Neural cell (in vitro differentiated cells): Measurements from ENCODE around the gene UROC1. TPM values are rescaled to one million over a fixed set of nuclear protein-coding genes. Genes with fewer than 3 reads are reported as not detected.

Source experiments
- H2AFZ ChIP-seq: fragments of 200-600, 300-800 bp; sonication (generic), shearing (Covaris generic); 2 replicates; pipeline ENCODE4 v1.6.0; 2014; ENCODE audit warnings: low read depth, mild to moderate bottlenecking, antibody characterized with exemption, low read length, moderate library complexity
- H3F3A ChIP-seq: fragments of 200-600 bp; shearing (Covaris generic); 2 replicates; pipeline ENCODE4 v1.6.1; 2016; ENCODE audit warnings: mild to moderate bottlenecking, moderate library complexity, mixed read lengths, antibody characterized with exemption, low read length; ENCODE audit not compliant: insufficient read depth, poor library complexity, severe bottlenecking
- H3K27ac ChIP-seq: fragments of 200-600, 300-800 bp; sonication (generic), shearing (Covaris generic); 2 replicates; pipeline ENCODE4 v1.5.1; 2014; ENCODE audit warnings: mild to moderate bottlenecking, low read length, moderate library complexity
- H3K27me3 ChIP-seq: fragments of 300-800, 200-600 bp; sonication (generic), shearing (Covaris generic); 2 replicates; pipeline ENCODE4 v1.6.0; 2014; ENCODE audit warnings: mild to moderate bottlenecking, low read depth, low read length, moderate library complexity; ENCODE audit not compliant: insufficient read depth
- H3K36me3 ChIP-seq: fragments of 300-800, 200-600 bp; sonication (generic), shearing (Covaris generic); 2 replicates; pipeline ENCODE4 v1.5.1; 2014; ENCODE audit warnings: mild to moderate bottlenecking, antibody characterized with exemption, low read length, moderate library complexity; ENCODE audit not compliant: insufficient read depth
- H3K4me2 ChIP-seq: fragments of 300-800, 200-600 bp; sonication (generic), shearing (Covaris generic); 2 replicates; pipeline ENCODE4 v1.6.0; 2014; ENCODE audit warnings: mild to moderate bottlenecking, low read length
- H3K4me3 ChIP-seq: fragments of 300-800, 200-600 bp; sonication (generic), shearing (Covaris generic); 2 replicates; pipeline ENCODE4 v1.5.1; 2014; ENCODE audit warnings: mild to moderate bottlenecking, low read length, moderate library complexity
- H3K79me2 ChIP-seq: fragments of 200-600 bp; shearing (Covaris generic); replicated peaks from 2 replicates; pipeline ENCODE4 v1.6.0; 2014; ENCODE audit warnings: mild to moderate bottlenecking, low read length, moderate library complexity; ENCODE audit not compliant: insufficient read depth
- H3K9ac ChIP-seq: fragments of 300-800, 200-600 bp; sonication (generic), shearing (Covaris generic); 2 replicates; pipeline ENCODE4 v1.6.1; 2016; ENCODE audit warnings: mild to moderate bottlenecking, low read length, mixed read lengths
- H3K9me2 ChIP-seq: fragments of 200-600 bp; shearing (Covaris generic); 2 replicates; pipeline ENCODE4 v1.6.1; 2016; ENCODE audit warnings: mild to moderate bottlenecking, low read length, mixed read lengths; ENCODE audit not compliant: insufficient read depth
- H3K9me3 ChIP-seq: fragments of 200-600, 300-800 bp; sonication (generic), shearing (Covaris generic); 2 replicates; pipeline ENCODE4 v1.6.1; 2016; ENCODE audit warnings: mild to moderate bottlenecking, mixed run types, low read length, moderate library complexity, mixed read lengths
- H4K20me1 ChIP-seq: fragments of 200-600 bp; shearing (Covaris generic); 2 replicates; pipeline ENCODE4 v1.6.1; 2016; ENCODE audit warnings: mild to moderate bottlenecking, mixed run types; ENCODE audit not compliant: insufficient read depth
- CTCF ChIP-seq: fragments of 450-650 bp; IDR thresholded peaks from 2 replicates; pipeline ENCODE4 v1.5.1; 2014; ENCODE audit warnings: antibody characterized with exemption, mild to moderate bottlenecking, moderate library complexity; ENCODE audit not compliant: poor library complexity, severe bottlenecking
- EP300 ChIP-seq: fragments of 450-650 bp; conservative IDR thresholded peaks from 2 replicates; pipeline ENCODE4 v1.6.1; 2014; ENCODE audit warnings: antibody characterized with exemption, mild to moderate bottlenecking, moderate library complexity; ENCODE audit not compliant: poor library complexity, severe bottlenecking
- EZH2 ChIP-seq: fragments of 200-600, 300-800 bp; shearing (Covaris generic), sonication (generic); IDR thresholded peaks from 2 replicates; pipeline ENCODE4 v1.6.1; 2014; ENCODE audit warnings: antibody characterized with exemption, low read length, borderline replicate concordance, mild to moderate bottlenecking; ENCODE audit not compliant: insufficient read depth, poor library complexity, severe bottlenecking
- MXI1 ChIP-seq: fragments of 450-650 bp; conservative IDR thresholded peaks from 2 replicates; pipeline ENCODE4 v1.6.1; 2014; ENCODE audit warnings: antibody characterized with exemption, mild to moderate bottlenecking; ENCODE audit not compliant: poor library complexity, severe bottlenecking
- POLR2AphosphoS5 ChIP-seq: IDR thresholded peaks from 2 replicates; pipeline ENCODE4 v1.6.1; 2012
- RAD21 ChIP-seq: fragments of 450-650 bp; conservative IDR thresholded peaks from 2 replicates; pipeline ENCODE4 v1.6.1; 2014; ENCODE audit warnings: antibody characterized with exemption, mild to moderate bottlenecking, moderate library complexity
- SMC3 ChIP-seq: fragments of 450-650 bp; conservative IDR thresholded peaks from 2 replicates; pipeline ENCODE4 v1.6.1; 2014; ENCODE audit warnings: antibody characterized with exemption, mild to moderate bottlenecking, moderate library complexity; ENCODE audit not compliant: poor library complexity
- TAF1 ChIP-seq: IDR thresholded peaks from 2 replicates; pipeline ENCODE4 v1.6.1; 2012; ENCODE audit warnings: low read depth
- polyA plus RNA-seq: library from polyadenylated mRNA; depleted of rRNA; stranded (reverse); fragments of >200 nt; gene quantifications from 2 replicates; pipeline ENCODE4 v1.2.3, GENCODE V29; 2014
- TF ChIP-seq, protein P1 (sequence below): IDR thresholded peaks from 2 replicates; pipeline ENCODE4 v1.6.1; 2012; ENCODE audit warnings: borderline replicate concordance

UROC1 gene
- polyA plus RNA-seq, 1 donor from 2014 or later, result not detected

DNA sequence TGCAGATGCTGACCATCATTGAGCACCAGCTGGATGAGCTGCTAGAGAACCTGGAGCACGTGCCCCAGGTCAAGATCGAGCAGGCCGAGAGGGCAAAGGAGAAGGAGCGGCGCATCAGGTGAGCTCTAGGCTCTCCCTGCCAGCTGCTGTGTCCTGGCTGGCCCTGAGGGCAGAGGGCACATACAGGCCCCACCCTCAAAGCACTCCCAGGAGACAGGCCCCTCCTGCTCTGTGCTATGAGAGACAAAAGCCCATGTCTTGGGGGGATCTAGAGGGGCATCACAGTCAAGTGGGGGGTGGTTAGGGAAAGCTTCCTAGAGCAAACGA is 83.3 kb downstream of the UROC1 start:
- H4K20me1 ChIP-seq, result no peaks in the 10 kb centered on the region
- H3F3A ChIP-seq, result no peaks in the 10 kb centered on the region
- no peak overlapping the region for H2AFZ ChIP-seq
- H3K9ac ChIP-seq, result no peak overlapping the region
- H3K27me3 ChIP-seq, result no peaks in the 10 kb centered on the region
- H3K36me3 ChIP-seq, result no peaks in the 10 kb centered on the region
- H3K4me3 ChIP-seq, result no peak overlapping the region
- H3K4me2 ChIP-seq, result no peak overlapping the region
- peaks cover 3% of the 10 kb centered on the region for H3K9me3 ChIP-seq
- TF ChIP-seq, protein P1, sequence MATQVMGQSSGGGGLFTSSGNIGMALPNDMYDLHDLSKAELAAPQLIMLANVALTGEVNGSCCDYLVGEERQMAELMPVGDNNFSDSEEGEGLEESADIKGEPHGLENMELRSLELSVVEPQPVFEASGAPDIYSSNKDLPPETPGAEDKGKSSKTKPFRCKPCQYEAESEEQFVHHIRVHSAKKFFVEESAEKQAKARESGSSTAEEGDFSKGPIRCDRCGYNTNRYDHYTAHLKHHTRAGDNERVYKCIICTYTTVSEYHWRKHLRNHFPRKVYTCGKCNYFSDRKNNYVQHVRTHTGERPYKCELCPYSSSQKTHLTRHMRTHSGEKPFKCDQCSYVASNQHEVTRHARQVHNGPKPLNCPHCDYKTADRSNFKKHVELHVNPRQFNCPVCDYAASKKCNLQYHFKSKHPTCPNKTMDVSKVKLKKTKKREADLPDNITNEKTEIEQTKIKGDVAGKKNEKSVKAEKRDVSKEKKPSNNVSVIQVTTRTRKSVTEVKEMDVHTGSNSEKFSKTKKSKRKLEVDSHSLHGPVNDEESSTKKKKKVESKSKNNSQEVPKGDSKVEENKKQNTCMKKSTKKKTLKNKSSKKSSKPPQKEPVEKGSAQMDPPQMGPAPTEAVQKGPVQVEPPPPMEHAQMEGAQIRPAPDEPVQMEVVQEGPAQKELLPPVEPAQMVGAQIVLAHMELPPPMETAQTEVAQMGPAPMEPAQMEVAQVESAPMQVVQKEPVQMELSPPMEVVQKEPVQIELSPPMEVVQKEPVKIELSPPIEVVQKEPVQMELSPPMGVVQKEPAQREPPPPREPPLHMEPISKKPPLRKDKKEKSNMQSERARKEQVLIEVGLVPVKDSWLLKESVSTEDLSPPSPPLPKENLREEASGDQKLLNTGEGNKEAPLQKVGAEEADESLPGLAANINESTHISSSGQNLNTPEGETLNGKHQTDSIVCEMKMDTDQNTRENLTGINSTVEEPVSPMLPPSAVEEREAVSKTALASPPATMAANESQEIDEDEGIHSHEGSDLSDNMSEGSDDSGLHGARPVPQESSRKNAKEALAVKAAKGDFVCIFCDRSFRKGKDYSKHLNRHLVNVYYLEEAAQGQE, result no peak
- TF ChIP-seq CTCF (no peak), EZH2 (no peak), SMC3 (no peak), TAF1 (no peak), EP300 (no peak), MXI1 (no peak), POLR2AphosphoS5 (no peak), RAD21 (no peak)
- H3K27ac ChIP-seq, result no peak overlapping the region
- H3K79me2 ChIP-seq, result no peaks in the 10 kb centered on the region
- H3K9me2 ChIP-seq, result no peaks in the 10 kb centered on the region

- Histone ChIP-seq H4K20me1 (no peaks in the 10 kb centered on the region), H3K4me2 (no peak overlapping the region), H3F3A (no peaks in the 10 kb centered on the region), H3K4me3 (no peak overlapping the region), H3K36me3 (no peaks in the 10 kb centered on the region), H3K27ac (no peak overlapping the region), H3K9ac (no peak overlapping the region), H3K9me2 (no peaks in the 10 kb centered on the region), H3K27me3 (no peaks in the 10 kb centered on the region), H3K9me3 (peaks cover 3% of the 10 kb centered on the region), H2AFZ (no peak overlapping the region), H3K79me2 (no peaks in the 10 kb centered on the region)
- TF ChIP-seq EZH2, result no peak
- TF ChIP-seq MXI1, result no peak
- no peak for TF ChIP-seq SMC3
- TF ChIP-seq CTCF, result no peak
- no peak for TF ChIP-seq POLR2AphosphoS5
- no peak for TF ChIP-seq RAD21
- TF ChIP-seq EP300, result no peak
- TF ChIP-seq, protein P1, result no peak
- TF ChIP-seq TAF1, result no peak
Measured at GRCh38 chr3:126433496-126434263, 83.9 kb downstream of the UROC1 start.
